Hepatocyte (in vitro differentiated cells): ENCODE measurements around the gene KRTAP1-3. TPM values are rescaled to one million over a fixed set of nuclear protein-coding genes. Genes with fewer than 3 reads are reported as not detected.

Source experiments
- DNase-seq: peaks from one replicate; pipeline ENCODE4 v3.0.0-alpha.2; 2016; ENCODE audit warnings: low spot score
- H2AFZ ChIP-seq: fragments of 200-600 bp; sonication (generic); 2 replicates; pipeline ENCODE4 v1.6.0; 2016; ENCODE audit warnings: antibody characterized with exemption, mild to moderate bottlenecking
- H3K27ac ChIP-seq: fragments of 200-600 bp; sonication (generic); 2 replicates; pipeline ENCODE4 v1.5.1; 2016; ENCODE audit warnings: mild to moderate bottlenecking
- H3K27me3 ChIP-seq: fragments of 200-600 bp; sonication (generic); 2 replicates; pipeline ENCODE4 v1.6.1; 2016
- H3K36me3 ChIP-seq: fragments of 200-600 bp; sonication (generic); replicated peaks from 2 replicates; pipeline ENCODE4 v1.5.1; 2016; ENCODE audit warnings: low read depth; ENCODE audit not compliant: insufficient read depth
- H3K4me1 ChIP-seq: fragments of 200-600 bp; sonication (generic); 2 replicates; pipeline ENCODE4 v1.5.1; 2016; ENCODE audit warnings: mild to moderate bottlenecking, moderate library complexity; ENCODE audit not compliant: insufficient read depth
- H3K4me2 ChIP-seq: fragments of 200-600 bp; sonication (generic); 2 replicates; pipeline ENCODE4 v1.6.0; 2016
- H3K4me3 ChIP-seq: fragments of 200-600 bp; sonication (generic); 2 replicates; pipeline ENCODE4 v1.5.1; 2016; ENCODE audit warnings: mild to moderate bottlenecking
- H3K79me2 ChIP-seq: fragments of 200-600 bp; sonication (generic); 2 replicates; pipeline ENCODE4 v1.6.0; 2017; ENCODE audit warnings: mild to moderate bottlenecking
- H3K9me2 ChIP-seq: fragments of 200-600 bp; sonication (generic); replicated peaks from 2 replicates; pipeline ENCODE4 v1.6.0; 2017; ENCODE audit warnings: mild to moderate bottlenecking; ENCODE audit not compliant: insufficient read depth
- H3K9me3 ChIP-seq: fragments of 200-600 bp; sonication (generic); 2 replicates; pipeline ENCODE4 v1.5.1; 2016; ENCODE audit warnings: low read depth, mild to moderate bottlenecking
- H4K20me1 ChIP-seq: fragments of 200-600 bp; sonication (generic); 2 replicates; pipeline ENCODE4 v1.6.0; 2016; ENCODE audit warnings: mild to moderate bottlenecking; ENCODE audit not compliant: insufficient read depth, poor library complexity, severe bottlenecking
- CTCF ChIP-seq: fragments of 200-600 bp; sonication (generic); IDR thresholded peaks from 2 replicates; pipeline ENCODE4 v1.5.1; 2016; ENCODE audit warnings: antibody characterized with exemption, mild to moderate bottlenecking; ENCODE audit not compliant: poor library complexity
- EZH2 ChIP-seq: fragments of 200-600 bp; sonication (generic); IDR thresholded peaks from 2 replicates; pipeline ENCODE4 v1.6.1; 2016; ENCODE audit warnings: antibody characterized with exemption, mild to moderate bottlenecking, borderline replicate concordance
- EZH2phosphoT487 ChIP-seq: fragments of 200-600 bp; sonication (generic); IDR thresholded peaks from one replicate; pipeline ENCODE4 v1.6.1; 2018; ENCODE audit warnings: antibody characterized with exemption, mild to moderate bottlenecking, low read depth, moderate library complexity; ENCODE audit not compliant: unreplicated experiment, severe bottlenecking
- WGBS: methylation state at CpG from one replicate; pipeline ENCODE4 v1.1.6; 2016; ENCODE audit warnings: low lambda C conversion rate; ENCODE audit errors: missing lambda C conversion rate; 5-methylcytosine and 5-hydroxymethylcytosine counted together
- polyA plus RNA-seq: library from polyadenylated mRNA; unstranded; fragments of >200 nt; fragmentation: Nextera tagmentation; extraction: Ambion mirVana; gene quantifications from 2 replicates; pipeline ENCODE4 v1.2.1, GENCODE V29; 2016
- total RNA-seq: library from RNA; depleted of rRNA; stranded (reverse); fragments of >200 nt; gene quantifications from 2 replicates; pipeline ENCODE4 v1.2.3, GENCODE V29; 2014

Gene KRTAP1-3
- total and polyA plus RNA-seq, 2 experiments from 2014 or later: not detected

GRCh38 chr17:40997361-40997760 is 37.3 kb downstream of the KRTAP1-3 start:
- Histone ChIP-seq H3K9me3 (no peaks in the 10 kb centered on the region), H3K36me3 (no peaks in the 10 kb centered on the region), H3K4me3 (no peak overlapping the region), H3K27me3 (peaks cover 4% of the 10 kb centered on the region), H3K9me2 (no peaks in the 10 kb centered on the region), H3K4me1 (no peaks in the 10 kb centered on the region), H2AFZ (no peak overlapping the region), H3K4me2 (no peak overlapping the region), H4K20me1 (no peaks in the 10 kb centered on the region), H3K27ac (no peak overlapping the region), H3K79me2 (no peaks in the 10 kb centered on the region)
- WGBS: 84% methylated on average over 2 of the region's 2 CpGs
- no peak for TF ChIP-seq CTCF
- no peak for TF ChIP-seq EZH2
- no peak for TF ChIP-seq EZH2phosphoT487
- DNase-seq: no peak

GRCh38 chr17:40996829-40997228 is 37.8 kb downstream of the KRTAP1-3 start:
- Histone ChIP-seq H3K4me2 (no peak overlapping the region), H3K9me2 (no peaks in the 10 kb centered on the region), H3K4me1 (no peaks in the 10 kb centered on the region), H4K20me1 (no peaks in the 10 kb centered on the region), H3K79me2 (no peaks in the 10 kb centered on the region), H2AFZ (no peak overlapping the region), H3K9me3 (no peaks in the 10 kb centered on the region), H3K27me3 (peaks cover 4% of the 10 kb centered on the region), H3K36me3 (no peaks in the 10 kb centered on the region), H3K4me3 (no peak overlapping the region), H3K27ac (no peak overlapping the region)
- 81% methylated on average over 4 of the region's 4 CpGs for WGBS
- DNase-seq: no peak
- TF ChIP-seq EZH2: no peak
- no peak for TF ChIP-seq CTCF
- TF ChIP-seq EZH2phosphoT487: no peak

GRCh38 chr17:40995116-40995515 is 39.6 kb downstream of the KRTAP1-3 start:
- DNase-seq: no peak
- no peak overlapping the region for H3K4me2 ChIP-seq
- no peak overlapping the region for H3K27ac ChIP-seq
- no peak overlapping the region for H2AFZ ChIP-seq
- peaks cover 4% of the 10 kb centered on the region for H3K27me3 ChIP-seq
- no peaks in the 10 kb centered on the region for H3K9me3 ChIP-seq
- TF ChIP-seq EZH2phosphoT487: no peak
- no peak for TF ChIP-seq CTCF
- TF ChIP-seq EZH2: no peak
- 0% methylated on average over 1 of the region's 1 CpG for WGBS
- no peaks in the 10 kb centered on the region for H3K4me1 ChIP-seq
- H3K4me3 ChIP-seq: no peak overlapping the region
- H3K79me2 ChIP-seq: no peaks in the 10 kb centered on the region
- no peaks in the 10 kb centered on the region for H3K9me2 ChIP-seq
- no peaks in the 10 kb centered on the region for H4K20me1 ChIP-seq
- H3K36me3 ChIP-seq: no peaks in the 10 kb centered on the region

GRCh38 chr17:40993839-40994238 is 40.8 kb downstream of the KRTAP1-3 start, which contains the start of gene KRTAP3-3:
Gene KRTAP3-3, minus strand, starts transcription at chr17:40994164. Its CDS starts 67 bp downstream, at chr17:40994097.
- H3K4me3 ChIP-seq: no peak within 1 kb of the TSS
- H3K27ac ChIP-seq: no peak within 1 kb of the TSS
- no peaks in the 10 kb centered on the region for H3K9me2 ChIP-seq
- no peak for DNase-seq
- H3K4me2 ChIP-seq: no peak within 1 kb of the TSS
- TF ChIP-seq EZH2: no peak
- no peak for TF ChIP-seq CTCF
- TF ChIP-seq EZH2phosphoT487: no peak
- no peaks in the 10 kb centered on the region for H4K20me1 ChIP-seq
- 44% methylated on average over 4 of the region's 4 CpGs for WGBS
- no peaks in the 10 kb centered on the region for H3K79me2 ChIP-seq
- no peaks in the 10 kb centered on the region for H3K9me3 ChIP-seq
- no peak within 1 kb of the TSS for H2AFZ ChIP-seq
- H3K27me3 ChIP-seq: peaks cover 4% of the 10 kb centered on the region
- H3K4me1 ChIP-seq: no peaks in the 10 kb centered on the region
- no peaks in the 10 kb centered on the region for H3K36me3 ChIP-seq
